ENCODE results near the gene PTGIR.

- TF ChIP-seq POLR2AphosphoS5 (IDR thresholded peaks at IDR 0.05; ENCODE audit: low read depth, low read length) = no peak
- no peak for TF ChIP-seq TAF1 (IDR thresholded peaks at IDR 0.05; ENCODE audit: borderline replicate concordance, low read depth, low read length)
Observed at GRCh38 chr19:46579361-46579879, 45.5 kb downstream of the PTGIR start.
